A549 (cell line): ENCODE results near the gene C1QTNF9.
"Not testable (repeated sequence)": the region's sequence is repeated elsewhere in the genome, so short reads cannot be mapped to it uniquely, and the experiment has no call there.

ENCODE experiments used
- CEBPB ChIP-seq, 2 experiments: fragments of >200 bp in 1 of 2; sonication (Bioruptor Twin) in 1 of 2; formaldehyde crosslinking in 1 of 2; IDR thresholded peaks; 2 replicates each; pipeline ENCODE4 v1.6.1; 2012 to 2016
- CHD4 ChIP-seq: fragments of 200-600 bp; sonication (generic); IDR thresholded peaks from 2 replicates; pipeline ENCODE4 v1.6.1; 2016; ENCODE audit warnings: antibody characterized with exemption, mild to moderate bottlenecking, borderline replicate concordance
- CTCF ChIP-seq: fragments of >200 bp; sonication (Bioruptor Twin); formaldehyde crosslinking; IDR thresholded peaks from 3 replicates; pipeline ENCODE4 v1.5.1; 2016
- EP300 ChIP-seq, 2 experiments: fragments of >200 bp; sonication (Bioruptor Twin); formaldehyde crosslinking; IDR thresholded peaks; 2 replicates in 1 of 2; 3 replicates in 1 of 2; pipeline ENCODE4 v1.6.1; 2016 to 2017
- POLR2A ChIP-seq: IDR thresholded peaks from 2 replicates; pipeline ENCODE4 v1.6.1; 2012; ENCODE audit warnings: mild to moderate bottlenecking, low read length
- TF ChIP-seq, protein P1 (sequence below): fragments of 450-650 bp; IDR thresholded peaks from 2 replicates; pipeline ENCODE4 v1.6.1; 2014; ENCODE audit warnings: antibody characterized with exemption

DNA sequence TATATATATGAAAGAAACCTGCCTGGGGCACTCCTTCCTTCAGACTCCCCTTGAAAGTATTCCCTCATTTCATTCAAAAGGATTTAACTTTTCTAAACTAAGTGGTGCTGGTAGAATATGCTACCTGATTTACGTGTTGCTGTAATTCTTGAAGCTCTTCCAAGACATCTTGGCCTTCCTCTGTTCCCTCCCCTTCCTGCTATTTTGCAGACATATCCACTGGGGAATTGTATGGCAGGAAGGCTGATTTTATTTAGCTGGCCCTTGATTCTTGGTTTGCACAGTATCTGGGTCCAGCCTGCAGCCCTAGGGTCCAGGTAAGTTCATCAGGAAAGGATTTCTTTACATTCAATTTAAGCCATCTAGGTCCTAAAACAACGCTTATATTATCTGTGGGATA is at the start of gene C1QTNF9:
- not testable (repeated sequence) for TF ChIP-seq CTCF; CEBPB (IDR thresholded peaks at IDR 0.05); POLR2A; EP300 (IDR thresholded peaks at IDR 0.05); CHD4
- TF ChIP-seq, protein P1, sequence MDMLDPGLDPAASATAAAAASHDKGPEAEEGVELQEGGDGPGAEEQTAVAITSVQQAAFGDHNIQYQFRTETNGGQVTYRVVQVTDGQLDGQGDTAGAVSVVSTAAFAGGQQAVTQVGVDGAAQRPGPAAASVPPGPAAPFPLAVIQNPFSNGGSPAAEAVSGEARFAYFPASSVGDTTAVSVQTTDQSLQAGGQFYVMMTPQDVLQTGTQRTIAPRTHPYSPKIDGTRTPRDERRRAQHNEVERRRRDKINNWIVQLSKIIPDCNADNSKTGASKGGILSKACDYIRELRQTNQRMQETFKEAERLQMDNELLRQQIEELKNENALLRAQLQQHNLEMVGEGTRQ: not testable (repeated sequence)
